ENCODE data around the gene SLC26A8.

GRCh38 chr6:36033935-36034334 lies 9.5 kb upstream of the SLC26A8 start:
- TF ChIP-seq CTCF (IDR thresholded peaks at IDR 0.05) (no peak), POLR2A (IDR thresholded peaks at IDR 0.05) (no peak), EP300 (IDR thresholded peaks at IDR 0.05) (no peak)
